NOMO-1 treated with dmso at 0.1 percent for 144 hours (cell line): ENCODE measurements around the gene ROR2.

Source experiments
- DNase-seq: peaks from one replicate; lab custom pipeline; 2025; ENCODE audit not compliant: unreplicated experiment; lab: John Stamatoyannopoulos, UW

ROR2 gene

GRCh38 chr9:91589101-91589553 lies 360.9 kb downstream of the ROR2 start:
- DNase-seq, result no peak

GRCh38 chr9:91586282-91586681 lies 363.7 kb downstream of the ROR2 start:
- no peak for DNase-seq

GRCh38 chr9:91583966-91584365 lies 366.1 kb downstream of the ROR2 start:
- no peak for DNase-seq

GRCh38 chr9:91583161-91583875 lies 366.7 kb downstream of the ROR2 start:
- no peak for DNase-seq

GRCh38 chr9:91582181-91582580 lies 367.8 kb downstream of the ROR2 start:
- no peak for DNase-seq

GRCh38 chr9:91580136-91580535 lies 369.9 kb downstream of the ROR2 start:
- DNase-seq, result no peak

GRCh38 chr9:91578911-91579310 lies 371.1 kb downstream of the ROR2 start:
- no peak for DNase-seq

- DNase-seq, result no peak
Observed at GRCh38 chr9:91577633-91578061, 372.4 kb downstream of the ROR2 start.

- no peak for DNase-seq
Observed at GRCh38 chr9:91572811-91573210, 377.2 kb downstream of the ROR2 start.

- DNase-seq, result no peak
Observed at GRCh38 chr9:91572044-91572443, 378.0 kb downstream of the ROR2 start.

- no peak for DNase-seq
Observed at GRCh38 chr9:91571036-91571435, 379.0 kb downstream of the ROR2 start.

- DNase-seq, result no peak
Observed at GRCh38 chr9:91567642-91568274, 382.3 kb downstream of the ROR2 start.

- no peak for DNase-seq
Observed at GRCh38 chr9:91564081-91564670, 385.9 kb downstream of the ROR2 start.

GRCh38 chr9:91562416-91562815 lies 387.6 kb downstream of the ROR2 start:
- no peak for DNase-seq

GRCh38 chr9:91560301-91560700 lies 389.7 kb downstream of the ROR2 start:
- no peak for DNase-seq

- DNase-seq, result no peak
Observed at GRCh38 chr9:91558879-91559278, 391.1 kb downstream of the ROR2 start.

GRCh38 chr9:91558395-91558794 lies 391.6 kb downstream of the ROR2 start:
- DNase-seq, result no peak

GRCh38 chr9:91557327-91557726 lies 392.7 kb downstream of the ROR2 start:
- DNase-seq, result no peak

- no peak for DNase-seq
Observed at GRCh38 chr9:91555132-91555531, 394.9 kb downstream of the ROR2 start.

- DNase-seq, result no peak
Observed at GRCh38 chr9:91549177-91549576, 400.9 kb downstream of the ROR2 start.

- no peak for DNase-seq
Observed at GRCh38 chr9:91547081-91547480, 402.9 kb downstream of the ROR2 start.

GRCh38 chr9:91546574-91546973 lies 403.5 kb downstream of the ROR2 start:
- DNase-seq, result no peak
